Measurements from ENCODE around the gene WNT11.

GRCh38 chr11:76209375-76209972, 3.2 kb upstream of the WNT11 start:
- no peak for TF ChIP-seq CTCF (conservative IDR thresholded peaks at IDR 0.05)
- TF ChIP-seq EZH2 (IDR thresholded peaks at IDR 0.05; ENCODE audit: low read depth) = no peak

All from PC-9 (cell line).